RWPE2 (cell line): Measurements from ENCODE around the gene SLC6A9.
A peak's percentile ranks its signal among the peaks of the same experiment; 100 is the strongest.

Experiments used
- ATAC-seq: fragments of 200-7000 bp; cut with Tn5 transposase; 3 replicates; pipeline ENCODE4 v1.9.1; 2021; ENCODE audit warnings: low read depth
- DNase-seq: peaks from one replicate; pipeline ENCODE4 v3.0.0-alpha.2; 2020; ENCODE audit warnings: low spot score
- H3K27ac ChIP-seq: fragments of 450-650 bp; 2 replicates; pipeline ENCODE4 v1.5.1; 2017; ENCODE audit warnings: mild to moderate bottlenecking; ENCODE audit not compliant: poor library complexity, severe bottlenecking
- H3K27me3 ChIP-seq: fragments of 250-450 bp; sonication (Bioruptor Pico); 2 replicates; pipeline ENCODE4 v1.5.1; 2021; ENCODE audit warnings: mild to moderate bottlenecking, moderate library complexity; ENCODE audit not compliant: insufficient read depth, poor library complexity, severe bottlenecking
- H3K36me3 ChIP-seq: fragments of 250-450 bp; sonication (Bioruptor Pico); 2 replicates; pipeline ENCODE4 v1.5.1; 2020; ENCODE audit warnings: low read depth, mild to moderate bottlenecking, moderate library complexity
- H3K4me1 ChIP-seq: fragments of 250-450 bp; sonication (Bioruptor Pico); 2 replicates; pipeline ENCODE4 v1.5.1; 2021; ENCODE audit warnings: mild to moderate bottlenecking, moderate library complexity; ENCODE audit not compliant: insufficient read depth, poor library complexity, severe bottlenecking
- H3K4me3 ChIP-seq: fragments of 250-450 bp; sonication (Bioruptor Pico); 2 replicates; pipeline ENCODE4 v1.5.1; 2021; ENCODE audit warnings: mild to moderate bottlenecking, moderate library complexity; ENCODE audit not compliant: severe bottlenecking
- H3K9me3 ChIP-seq: fragments of 250-450 bp; sonication (Bioruptor Pico); 2 replicates; pipeline ENCODE4 v1.5.1; 2021; ENCODE audit warnings: mild to moderate bottlenecking, moderate library complexity; ENCODE audit not compliant: severe bottlenecking
- TF ChIP-seq, protein P1 (sequence below): fragments of 450-650 bp; IDR thresholded peaks from one replicate; pipeline ENCODE4 v1.5.1; 2017; ENCODE audit warnings: mild to moderate bottlenecking, moderate library complexity; ENCODE audit not compliant: poor library complexity, severe bottlenecking

The SLC6A9 gene

GRCh38 chr1:43994794-43995790 lies 36.2 kb downstream of the SLC6A9 start:
- Histone ChIP-seq H3K27me3 (no peaks in the 10 kb centered on the region), H3K36me3 (no peaks in the 10 kb centered on the region), H3K4me3 (no peak overlapping the region), H3K9me3 (no peaks in the 10 kb centered on the region), H3K4me1 (no peaks in the 10 kb centered on the region), H3K27ac (no peak overlapping the region)
- TF ChIP-seq, protein P1, sequence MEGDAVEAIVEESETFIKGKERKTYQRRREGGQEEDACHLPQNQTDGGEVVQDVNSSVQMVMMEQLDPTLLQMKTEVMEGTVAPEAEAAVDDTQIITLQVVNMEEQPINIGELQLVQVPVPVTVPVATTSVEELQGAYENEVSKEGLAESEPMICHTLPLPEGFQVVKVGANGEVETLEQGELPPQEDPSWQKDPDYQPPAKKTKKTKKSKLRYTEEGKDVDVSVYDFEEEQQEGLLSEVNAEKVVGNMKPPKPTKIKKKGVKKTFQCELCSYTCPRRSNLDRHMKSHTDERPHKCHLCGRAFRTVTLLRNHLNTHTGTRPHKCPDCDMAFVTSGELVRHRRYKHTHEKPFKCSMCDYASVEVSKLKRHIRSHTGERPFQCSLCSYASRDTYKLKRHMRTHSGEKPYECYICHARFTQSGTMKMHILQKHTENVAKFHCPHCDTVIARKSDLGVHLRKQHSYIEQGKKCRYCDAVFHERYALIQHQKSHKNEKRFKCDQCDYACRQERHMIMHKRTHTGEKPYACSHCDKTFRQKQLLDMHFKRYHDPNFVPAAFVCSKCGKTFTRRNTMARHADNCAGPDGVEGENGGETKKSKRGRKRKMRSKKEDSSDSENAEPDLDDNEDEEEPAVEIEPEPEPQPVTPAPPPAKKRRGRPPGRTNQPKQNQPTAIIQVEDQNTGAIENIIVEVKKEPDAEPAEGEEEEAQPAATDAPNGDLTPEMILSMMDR: peak; percentile 38
- ATAC-seq: peak; percentile 8; the same call in 1 of the 3 replicates
- no peak for DNase-seq

- Histone ChIP-seq H3K4me3 (no peak overlapping the region), H3K27ac (no peak overlapping the region), H3K4me1 (no peaks in the 10 kb centered on the region), H3K36me3 (no peaks in the 10 kb centered on the region), H3K9me3 (no peaks in the 10 kb centered on the region), H3K27me3 (no peaks in the 10 kb centered on the region)
- no peak for DNase-seq
- TF ChIP-seq, protein P1: no peak
- ATAC-seq: no peak
Observed at GRCh38 chr1:43994071-43994470, 37.2 kb downstream of the SLC6A9 start.

DNA sequence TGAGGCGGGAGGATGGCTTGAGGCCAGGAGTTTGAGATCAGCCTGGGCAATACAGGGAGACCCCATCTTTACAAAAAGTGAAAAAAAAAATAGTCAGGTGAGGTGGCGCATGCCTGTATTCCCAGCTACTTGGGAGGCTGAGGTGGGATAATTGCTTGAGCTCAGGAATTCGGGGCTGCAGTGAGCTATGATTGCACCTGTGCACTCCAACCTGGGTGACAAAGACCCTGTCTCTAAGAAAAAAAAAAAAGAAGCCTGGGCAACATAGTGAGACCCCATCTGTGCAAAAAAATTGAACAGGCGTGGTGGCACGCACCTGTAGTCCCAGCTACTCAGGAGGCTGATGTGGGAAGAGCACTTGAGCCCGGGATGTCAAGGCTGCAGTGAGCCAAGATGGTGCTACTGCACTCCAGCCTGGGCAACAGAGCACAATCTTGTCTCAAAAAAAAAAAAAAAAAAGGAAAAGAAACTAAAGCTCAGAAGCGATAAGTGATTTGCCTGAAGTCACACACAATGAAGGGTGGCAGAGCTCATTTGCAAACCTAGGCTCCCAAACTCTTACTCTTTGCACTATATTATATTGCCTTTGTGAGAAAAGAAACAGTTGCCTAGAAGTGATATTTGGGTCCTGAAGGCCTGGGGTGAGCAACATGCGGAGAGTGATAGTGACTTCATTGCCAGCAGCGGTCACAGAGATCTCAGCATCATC lies 37.9 kb downstream of the SLC6A9 start:
- H3K4me1 ChIP-seq: no peaks in the 10 kb centered on the region
- TF ChIP-seq, protein P1: no peak

GRCh38 chr1:43992232-43992995 lies 38.8 kb downstream of the SLC6A9 start:
- Histone ChIP-seq H3K9me3 (no peaks in the 10 kb centered on the region), H3K4me1 (no peaks in the 10 kb centered on the region), H3K27ac (peak overlapping the region; percentile 57)

More for the DNA sequence above, 37.9 kb downstream of the SLC6A9 start:
- Histone ChIP-seq H3K27me3 (no peaks in the 10 kb centered on the region), H3K36me3 (no peaks in the 10 kb centered on the region), H3K9me3 (no peaks in the 10 kb centered on the region), H3K27ac (no peak overlapping the region), H3K4me3 (no peak overlapping the region)
- DNase-seq (no peak), ATAC-seq (no peak)

More at GRCh38 chr1:43992232-43992995, 38.8 kb downstream of the SLC6A9 start:
- peak overlapping the region; percentile 37 for H3K4me3 ChIP-seq
- DNase-seq (no peak), ATAC-seq (no peak)
- no peaks in the 10 kb centered on the region for H3K27me3 ChIP-seq
- TF ChIP-seq, protein P1: no peak
- H3K36me3 ChIP-seq: no peaks in the 10 kb centered on the region
